Measurements from ENCODE around the gene TAB3. TPM values are rescaled to one million over a fixed set of nuclear protein-coding genes. Genes with fewer than 3 reads are reported as not detected.

TAB3 gene
- total and polyA plus RNA-seq, 12 donors = 7.0 to 44.6 (median 22.1) TPM

DNA sequence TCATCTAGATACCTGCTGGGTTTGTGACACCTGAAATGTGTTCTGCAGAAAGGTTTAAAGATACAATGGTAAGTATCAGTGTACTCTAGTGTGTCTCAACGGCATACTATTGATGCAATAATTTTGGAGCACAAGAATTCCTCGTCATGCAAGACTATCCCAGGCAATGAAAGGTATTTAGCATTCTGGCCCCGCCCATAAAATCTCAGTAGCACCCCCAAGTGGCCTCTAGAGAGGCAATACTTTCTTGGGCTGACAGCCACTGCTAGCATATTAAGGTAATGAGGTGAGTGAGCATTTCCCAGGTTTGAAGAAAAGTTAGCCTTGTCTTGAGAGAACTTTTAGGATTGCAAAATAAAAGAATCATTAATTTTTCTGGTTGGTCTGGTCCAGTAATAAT lies 24.0 kb downstream of the TAB3 start:
- Histone ChIP-seq H3K27ac (peak overlapping the region in 1 of 5 donors; percentile 42), H3K36me3 (replicated peaks in 1 of 2) (no peaks in the 10 kb centered on the region), H3K27me3 (no peaks in the 10 kb centered on the region), H3K4me3 (no peak overlapping the region), H3K4me1 (replicated peaks in 1 of 2) (no peaks in the 10 kb centered on the region), H3K9me3 (replicated peaks in 1 of 3) (no peaks in the 10 kb centered on the region)
- intact Hi-C loops (cut with DNase I) = no loop called here
- TF ChIP-seq POLR2A (IDR thresholded peaks at IDR 0.05) (no peak), CTCF (IDR thresholded peaks at IDR 0.05) (no peak)
- 50 to 92% (median 65%) methylated on average over 3 of the region's 3 CpGs for WGBS, 4 donors
- DNase-seq = no peak

GRCh38 chrX:30864383-30864785 lies 24.7 kb downstream of the TAB3 start:
- peak overlapping the region in 1 of 5 donors; percentile 42 for H3K27ac ChIP-seq
- no peaks in the 10 kb centered on the region for H3K36me3 ChIP-seq (replicated peaks in 1 of 2)
- no peaks in the 10 kb centered on the region for H3K27me3 ChIP-seq
- peak in 2 of 7 donors; percentile 10 to 15 for DNase-seq
- intact Hi-C loops (cut with DNase I) = no loop called here
- TF ChIP-seq POLR2A (IDR thresholded peaks at IDR 0.05) (no peak), CTCF (IDR thresholded peaks at IDR 0.05) (no peak)
- H3K4me1 ChIP-seq (replicated peaks in 1 of 2) = no peaks in the 10 kb centered on the region
- H3K4me3 ChIP-seq = no peak overlapping the region
- 73 to 83% (median 77%) methylated on average over 1 of the region's 1 CpG; no CpG with 5 or more reads in 1 of the 4 donors for WGBS, 4 donors
- H3K9me3 ChIP-seq (replicated peaks in 1 of 3) = no peaks in the 10 kb centered on the region

DNA sequence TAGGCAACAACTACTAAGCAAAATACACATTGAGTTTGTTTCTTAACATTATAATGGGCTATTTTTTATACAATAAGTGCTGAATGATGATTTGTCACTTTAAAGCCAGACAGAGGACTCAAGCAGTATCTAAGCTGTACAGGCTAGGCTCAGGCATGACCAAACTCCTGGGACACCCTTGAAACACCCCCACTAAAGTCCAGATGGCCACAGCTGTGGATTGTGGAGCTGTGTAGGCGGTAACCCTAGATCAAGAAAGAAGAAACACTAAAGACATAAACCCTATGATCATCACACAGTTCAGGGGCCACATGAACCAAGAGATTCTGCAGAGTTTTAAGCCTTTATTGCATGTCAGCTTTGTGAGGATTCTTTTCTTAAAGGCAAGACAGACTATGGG lies 25.1 kb downstream of the TAB3 start:
- 62 to 100% (median 76%) methylated on average over 1 of the region's 1 CpG for WGBS, 4 donors
- no peak for DNase-seq

DNA sequence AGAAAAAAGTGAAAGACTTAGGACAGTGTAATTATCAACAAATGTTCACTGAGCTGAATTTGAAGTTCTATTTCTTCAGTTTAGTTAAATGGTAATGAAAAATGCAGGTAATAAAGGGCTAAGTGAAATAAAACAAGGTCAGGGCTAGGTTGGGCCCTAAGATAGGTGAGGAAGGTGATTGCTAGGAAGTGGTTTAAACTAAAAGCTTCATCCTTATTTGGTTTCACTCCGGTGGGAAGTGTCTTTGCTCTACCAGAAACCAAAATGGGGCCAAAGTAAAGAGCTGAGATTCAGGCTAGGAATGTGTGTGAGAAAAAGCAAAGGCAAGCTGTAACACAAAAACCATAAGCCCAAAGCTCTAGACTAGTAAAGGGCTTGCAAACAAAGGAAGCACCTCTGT lies 31.0 kb downstream of the TAB3 start:
- H3K4me1 ChIP-seq (replicated peaks in 1 of 2) = no peaks in the 10 kb centered on the region
- intact Hi-C loops (cut with DNase I) = no loop called here
- H3K27ac ChIP-seq = no peak overlapping the region
- 59 to 84% (median 71%) methylated on average over 1 of the region's 1 CpG for WGBS, 4 donors
- peaks cover 0 to 12% of the 10 kb centered on the region in 2 donors for H3K36me3 ChIP-seq (replicated peaks in 1 of 2)
- TF ChIP-seq CTCF (IDR thresholded peaks at IDR 0.05) (no peak), POLR2A (IDR thresholded peaks at IDR 0.05) (no peak)
- no peaks in the 10 kb centered on the region for H3K27me3 ChIP-seq
- no peaks in the 10 kb centered on the region for H3K9me3 ChIP-seq (replicated peaks in 1 of 3)
- no peak overlapping the region for H3K4me3 ChIP-seq
- no peak for DNase-seq

More for the DNA sequence above, 25.1 kb downstream of the TAB3 start:
- Histone ChIP-seq H3K4me1 (replicated peaks in 1 of 2) (no peaks in the 10 kb centered on the region), H3K27ac (peak overlapping the region in 1 of 5 donors; percentile 30), H3K4me3 (no peak overlapping the region), H3K27me3 (no peaks in the 10 kb centered on the region), H3K9me3 (replicated peaks in 1 of 3) (no peaks in the 10 kb centered on the region), H3K36me3 (replicated peaks in 1 of 2) (no peaks in the 10 kb centered on the region)
- intact Hi-C loops (cut with DNase I) = no loop called here
- no peak for TF ChIP-seq POLR2A (IDR thresholded peaks at IDR 0.05)
- no peak for TF ChIP-seq CTCF (IDR thresholded peaks at IDR 0.05)

Measured in adrenal gland (tissue), 12 donors.